ENCODE measurements around the gene SF3B2. TPM values are rescaled to one million over a fixed set of nuclear protein-coding genes. Genes with fewer than 3 reads are reported as not detected.
A peak's percentile ranks its signal among the peaks of the same experiment; 100 is the strongest.

SF3B2 gene
- total RNA-seq, 2 experiments from 2014 or later, result 241 to 253 TPM

DNA sequence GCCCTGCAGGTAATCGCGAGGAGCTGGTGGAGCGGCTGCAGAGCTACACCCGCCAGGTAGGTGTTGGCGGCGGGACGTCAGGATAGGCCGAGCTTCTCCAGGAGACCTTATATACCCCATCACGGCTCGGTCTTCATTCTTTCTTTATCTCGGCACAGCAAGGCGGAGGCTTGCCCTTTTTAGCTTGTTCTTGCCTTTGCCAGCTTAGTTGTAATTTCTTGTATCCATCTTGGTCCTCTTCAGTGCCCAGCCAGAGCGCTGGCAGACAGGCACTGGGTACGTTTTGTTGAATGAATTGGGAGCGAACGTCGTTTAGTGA, 459 bp downstream of the SF3B2 start:
- Mint-ChIP-seq H3K27me3 (ENCODE audit: low read depth) (peaks cover 11% of the 10 kb centered on the region), H3K4me1 (ENCODE audit: low read depth) (peaks cover 37% of the 10 kb centered on the region), H3K36me3 (ENCODE audit: low read depth) (peaks cover 43% of the 10 kb centered on the region), H3K9me3 (ENCODE audit: insufficient read depth) (no peaks in the 10 kb centered on the region), H3K4me3 (peak overlapping the region; percentile 100), H3K27ac (peak overlapping the region; percentile 99)
- POLR2A ChIA-PET, result interaction anchor here (0.9 to 2.8 kb wide), 16 partner anchors 10 to 236 kb away, joined by 3 to 26 read pairs (median 3); partner anchors contain the start of genes BANF1, CST6, EIF1AD and MUS81
- ATAC-seq (no peak), DNase-seq (no peak)
- CTCF ChIA-PET, result interaction anchor here (1.1 to 6.2 kb wide), 9 partner anchors 8 to 83 kb away, joined by 3 to 81 read pairs (median 5); partner anchors contain the start of gene PACS1

DNA sequence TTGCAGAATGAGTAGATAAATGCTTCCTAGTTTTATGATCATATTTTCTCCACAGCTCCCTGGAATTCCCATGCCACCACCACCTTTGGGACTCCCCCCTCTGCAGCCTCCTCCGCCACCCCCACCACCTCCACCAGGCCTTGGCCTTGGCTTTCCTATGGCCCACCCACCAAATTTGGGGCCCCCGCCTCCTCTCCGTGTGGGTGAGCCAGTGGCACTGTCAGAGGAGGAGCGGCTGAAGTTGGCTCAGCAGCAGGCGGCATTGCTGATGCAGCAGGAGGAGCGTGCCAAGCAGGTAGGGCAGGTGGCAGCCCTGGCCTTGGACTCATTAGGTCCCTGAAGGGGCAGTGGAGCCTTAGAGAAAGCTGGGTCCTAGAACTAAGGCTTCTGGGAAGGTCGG, 2.9 kb downstream of the SF3B2 start:
- Mint-ChIP-seq H3K27me3 (ENCODE audit: low read depth) (no peaks in the 10 kb centered on the region), H3K9me3 (ENCODE audit: insufficient read depth) (no peaks in the 10 kb centered on the region), H3K4me1 (ENCODE audit: low read depth) (peaks cover 32% of the 10 kb centered on the region), H3K4me3 (no peak overlapping the region), H3K36me3 (ENCODE audit: low read depth) (peaks cover 65% of the 10 kb centered on the region), H3K27ac (no peak overlapping the region)
- DNase-seq, result no peak
- ATAC-seq, result no peak
- ChIA-PET CTCF (interaction anchor here (1.3 to 6.2 kb wide), 4 partner anchors 10 to 33 kb away, joined by 4 to 81 read pairs (median 14); partner anchors contain the start of gene PACS1), POLR2A (interaction anchor here (1.4 to 3.4 kb wide), 2 partner anchors 13 to 52 kb away, joined by 3 to 17 read pairs; partner anchors contain the start of genes BANF1 and PACS1)

DNA sequence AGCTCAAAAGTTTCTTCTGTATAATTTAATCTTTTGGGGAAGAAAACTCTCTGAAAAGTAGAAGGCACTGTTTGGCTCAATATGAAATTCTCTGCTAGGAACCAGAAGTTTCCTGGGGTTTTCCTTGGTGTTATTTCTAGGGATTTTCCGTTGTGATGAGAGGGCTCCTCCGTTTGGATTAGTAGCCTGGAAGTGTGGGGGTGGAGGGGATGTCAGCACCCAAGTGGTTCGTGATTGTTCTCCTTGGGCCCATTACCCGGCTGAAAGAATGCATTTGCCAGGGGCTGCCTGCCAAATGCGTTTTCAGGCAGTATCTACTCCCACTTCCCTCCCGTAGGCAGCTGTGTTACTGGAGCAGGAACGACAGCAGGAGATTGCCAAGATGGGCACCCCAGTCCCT, 4.3 kb downstream of the SF3B2 start:
- H3K27ac Mint-ChIP-seq, result no peak overlapping the region
- CTCF ChIA-PET, result interaction anchor here (1.3 to 6.2 kb wide), 4 partner anchors 11 to 34 kb away, joined by 4 to 81 read pairs (median 14); partner anchors contain the start of gene PACS1
- H3K4me1 Mint-ChIP-seq (ENCODE audit: low read depth), result peaks cover 22% of the 10 kb centered on the region
- ATAC-seq, result no peak
- H3K36me3 Mint-ChIP-seq (ENCODE audit: low read depth), result peaks cover 76% of the 10 kb centered on the region
- H3K27me3 Mint-ChIP-seq (ENCODE audit: low read depth), result no peaks in the 10 kb centered on the region
- no peaks in the 10 kb centered on the region for H3K9me3 Mint-ChIP-seq (ENCODE audit: insufficient read depth)
- POLR2A ChIA-PET, result interaction anchor here (0.6 to 3.4 kb wide), 2 partner anchors 12 to 98 kb away, joined by 4 to 17 read pairs; partner anchors contain the start of gene PACS1
- H3K4me3 Mint-ChIP-seq, result no peak overlapping the region
- DNase-seq, result no peak

DNA sequence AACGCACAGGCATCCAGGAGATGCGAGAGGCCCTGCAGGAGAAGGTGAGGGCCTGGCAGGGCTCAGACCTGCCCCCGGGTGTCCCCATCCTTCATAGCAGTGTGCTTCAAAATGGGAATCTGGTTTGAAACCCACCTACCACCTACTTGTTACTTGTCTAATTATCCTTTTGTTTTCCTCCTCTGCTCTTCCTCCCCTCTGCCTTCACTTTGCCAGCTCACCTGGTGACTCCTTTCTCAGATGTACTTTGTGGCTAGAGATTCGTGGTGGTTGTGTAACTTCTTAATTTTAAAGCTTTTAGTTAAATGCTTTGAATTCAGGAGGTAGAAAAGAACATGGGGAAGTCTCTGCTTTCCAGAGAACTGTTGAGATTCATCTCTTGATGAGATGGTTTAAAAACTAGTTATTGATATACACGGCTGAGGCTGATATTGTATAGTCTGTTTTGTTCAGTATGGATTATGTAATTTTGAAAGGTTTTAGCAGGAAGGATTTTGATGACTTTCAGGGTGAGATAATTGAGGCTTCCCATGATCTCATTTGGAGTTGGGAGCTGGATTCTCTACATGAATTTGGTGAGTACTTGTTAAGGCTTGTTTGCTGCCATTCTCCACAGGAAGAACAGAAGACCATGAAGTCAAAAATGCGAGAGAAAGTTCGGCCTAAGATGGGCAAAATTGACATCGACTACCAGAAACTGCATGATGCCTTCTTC, 8.0 kb downstream of the SF3B2 start:
- ChIA-PET CTCF (interaction anchor here (0.9 to 3.8 kb wide), 4 partner anchors 8 to 75 kb away, joined by 3 to 25 read pairs (median 15); no protein-coding TSS in a partner anchor), POLR2A (interaction anchor here (1.4 to 2.0 kb wide), 2 partner anchors 15 to 19 kb away, joined by 3 to 6 read pairs; no protein-coding TSS in a partner anchor)
- ATAC-seq (no peak), DNase-seq (no peak)
- Mint-ChIP-seq H3K27ac (no peak overlapping the region), H3K4me3 (no peak overlapping the region), H3K4me1 (ENCODE audit: low read depth) (peaks cover 19% of the 10 kb centered on the region), H3K27me3 (ENCODE audit: low read depth) (no peaks in the 10 kb centered on the region), H3K9me3 (ENCODE audit: insufficient read depth) (no peaks in the 10 kb centered on the region), H3K36me3 (ENCODE audit: low read depth) (peaks cover 85% of the 10 kb centered on the region)

DNA sequence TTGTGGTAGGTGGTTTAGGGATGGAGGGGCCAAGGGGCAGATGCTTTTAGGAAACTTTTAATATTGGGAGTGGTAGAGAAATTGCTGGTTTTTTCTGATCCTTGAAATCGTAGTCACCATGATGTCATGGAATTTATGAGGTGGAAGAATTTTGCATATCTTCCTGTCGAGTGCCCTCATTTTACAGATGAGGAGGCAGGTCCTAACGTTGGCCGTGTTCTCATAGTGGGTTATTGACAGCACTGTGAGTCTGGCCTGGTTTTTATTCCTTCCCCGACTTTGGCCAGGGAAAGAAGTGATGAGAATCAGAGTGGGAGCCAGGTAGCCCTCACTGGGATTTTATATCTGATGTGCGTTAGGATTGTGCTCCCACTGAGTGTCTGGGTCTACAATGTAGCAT, 9.1 kb downstream of the SF3B2 start:
- DNase-seq (no peak), ATAC-seq (peak; percentile 27)
- H3K9me3 Mint-ChIP-seq (ENCODE audit: insufficient read depth), result no peaks in the 10 kb centered on the region
- H3K36me3 Mint-ChIP-seq (ENCODE audit: low read depth), result peaks cover 82% of the 10 kb centered on the region
- H3K4me3 Mint-ChIP-seq, result no peak overlapping the region
- ChIA-PET CTCF (interaction anchor here (3.8 kb wide), 1 partner anchor 7 kb away, joined by 25 read pairs; no protein-coding TSS in a partner anchor), POLR2A (interaction anchor here (2.0 kb wide), 1 partner anchor 18 kb away, joined by 6 read pairs; no protein-coding TSS in a partner anchor)
- no peak overlapping the region for H3K27ac Mint-ChIP-seq
- no peaks in the 10 kb centered on the region for H3K27me3 Mint-ChIP-seq (ENCODE audit: low read depth)
- H3K4me1 Mint-ChIP-seq (ENCODE audit: low read depth), result peaks cover 23% of the 10 kb centered on the region

DNA sequence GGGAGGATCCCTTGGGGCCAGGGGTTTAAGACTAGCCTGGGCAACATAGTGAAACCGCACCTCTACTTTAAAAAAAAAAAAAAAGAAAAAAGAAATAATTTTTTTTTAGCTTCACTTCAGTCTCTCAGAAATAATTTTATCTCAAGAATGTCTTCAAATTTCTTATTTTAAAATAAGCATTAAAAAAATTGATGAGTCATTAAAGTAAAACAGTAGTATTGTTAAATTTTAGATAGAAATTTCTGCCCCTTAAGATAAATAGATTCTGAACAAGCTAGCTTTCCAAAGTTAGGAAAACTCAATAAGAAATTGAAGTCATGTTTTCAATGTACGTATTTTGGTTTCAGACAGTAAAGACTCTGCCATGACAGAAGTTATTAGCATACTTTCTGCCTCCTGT, 10.2 kb downstream of the SF3B2 start:
- Mint-ChIP-seq H3K36me3 (ENCODE audit: low read depth) (peaks cover 81% of the 10 kb centered on the region), H3K27ac (peak overlapping the region; percentile 26), H3K27me3 (ENCODE audit: low read depth) (no peaks in the 10 kb centered on the region), H3K9me3 (ENCODE audit: insufficient read depth) (no peaks in the 10 kb centered on the region), H3K4me3 (no peak overlapping the region), H3K4me1 (ENCODE audit: low read depth) (peaks cover 35% of the 10 kb centered on the region)
- no peak for DNase-seq
- ChIA-PET POLR2A (interaction anchor here (0.5 kb wide), 2 partner anchors 22 to 76 kb away, joined by 3 to 4 read pairs; no protein-coding TSS in a partner anchor), CTCF (interaction anchor here (0.9 to 3.6 kb wide), 5 partner anchors 10 to 174 kb away, joined by 3 to 18 read pairs (median 4); partner anchors contain the start of genes FIBP and SF3B2)
- ATAC-seq, result no peak

DNA sequence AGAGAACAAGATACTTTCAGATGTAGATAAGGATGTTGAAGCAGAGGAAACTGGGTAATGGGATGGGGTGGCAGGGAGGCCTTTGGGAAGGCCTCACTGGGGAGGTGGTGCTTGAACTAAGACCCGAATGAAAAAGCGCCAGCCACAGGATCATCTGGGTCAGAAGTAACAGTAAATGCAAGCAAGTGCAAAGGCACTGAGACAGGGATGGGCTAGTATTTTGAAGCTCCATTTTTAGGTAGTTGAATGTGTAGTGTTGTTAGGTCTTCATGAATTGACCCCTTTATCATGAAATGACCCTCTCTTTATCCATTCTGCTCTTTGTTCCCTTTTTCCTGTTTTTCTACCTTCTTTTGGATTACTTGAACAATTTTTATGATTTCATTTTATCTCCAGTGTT, 11.7 kb downstream of the SF3B2 start:
- H3K36me3 Mint-ChIP-seq (ENCODE audit: low read depth), result peaks cover 84% of the 10 kb centered on the region
- ChIA-PET CTCF (interaction anchor here (1.1 to 3.6 kb wide), 3 partner anchors 12 to 61 kb away, joined by 3 to 18 read pairs (median 3); partner anchors contain the start of gene SF3B2), POLR2A (interaction anchor here (1.1 kb wide), 1 partner anchor 11 kb away, joined by 3 read pairs; the partner anchor contains the start of gene SF3B2)
- H3K27me3 Mint-ChIP-seq (ENCODE audit: low read depth), result no peaks in the 10 kb centered on the region
- no peaks in the 10 kb centered on the region for H3K9me3 Mint-ChIP-seq (ENCODE audit: insufficient read depth)
- no peak for DNase-seq
- peak overlapping the region; percentile 22 for H3K27ac Mint-ChIP-seq
- no peak overlapping the region for H3K4me3 Mint-ChIP-seq
- ATAC-seq, result no peak
- H3K4me1 Mint-ChIP-seq (ENCODE audit: low read depth), result peaks cover 50% of the 10 kb centered on the region

DNA sequence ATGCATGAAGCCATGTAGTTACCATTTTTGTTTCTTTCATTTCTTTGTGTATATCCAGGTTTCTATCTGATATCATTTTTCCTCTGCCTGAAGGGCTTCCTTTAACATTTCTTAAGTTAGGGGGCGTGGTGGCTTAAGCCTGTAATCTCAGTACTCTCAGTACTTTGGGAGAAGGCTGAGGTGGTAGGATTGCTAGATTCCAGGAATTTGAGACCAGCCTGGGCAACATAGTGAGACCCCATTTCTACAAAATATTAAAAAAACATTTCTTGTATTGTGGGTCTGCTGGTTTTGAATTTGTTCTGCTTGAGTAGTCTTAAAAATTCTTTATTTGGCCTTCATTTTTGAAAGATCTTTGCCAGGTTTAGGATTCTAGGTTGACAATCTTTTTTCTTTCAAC, 12.4 kb downstream of the SF3B2 start:
- Mint-ChIP-seq H3K4me3 (no peak overlapping the region), H3K27ac (no peak overlapping the region), H3K27me3 (ENCODE audit: low read depth) (no peaks in the 10 kb centered on the region), H3K36me3 (ENCODE audit: low read depth) (peaks cover 82% of the 10 kb centered on the region), H3K9me3 (ENCODE audit: insufficient read depth) (no peaks in the 10 kb centered on the region), H3K4me1 (ENCODE audit: low read depth) (peaks cover 57% of the 10 kb centered on the region)
- ATAC-seq (no peak), DNase-seq (no peak)
- CTCF ChIA-PET, result interaction anchor here (1.1 to 7.7 kb wide), 3 partner anchors 12 to 70 kb away, joined by 3 to 112 read pairs (median 18); partner anchors contain the start of gene SF3B2
- POLR2A ChIA-PET, result no interaction called here

DNA sequence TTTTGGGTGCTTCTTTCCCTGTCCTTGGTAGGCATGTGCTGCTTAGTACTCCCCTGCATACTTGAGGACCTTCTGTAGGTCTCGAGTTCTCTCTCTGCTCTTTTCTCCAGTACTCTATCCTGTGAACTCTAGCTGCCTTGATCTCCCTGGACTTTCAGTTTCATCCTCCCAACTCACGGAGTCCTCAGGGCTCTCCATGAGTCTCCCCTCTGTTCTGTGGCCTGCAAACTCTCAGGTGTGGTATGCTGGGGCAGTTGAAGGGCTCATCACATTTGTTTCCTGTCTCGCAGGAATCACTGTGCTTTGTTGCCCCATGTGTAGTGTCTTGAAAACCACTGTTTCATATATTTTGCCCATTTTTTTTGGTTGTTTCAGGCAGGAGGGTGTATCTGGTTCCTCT, 14.6 kb downstream of the SF3B2 start:
- H3K27me3 Mint-ChIP-seq (ENCODE audit: low read depth), result no peaks in the 10 kb centered on the region
- H3K4me1 Mint-ChIP-seq (ENCODE audit: low read depth), result peaks cover 58% of the 10 kb centered on the region
- no peaks in the 10 kb centered on the region for H3K9me3 Mint-ChIP-seq (ENCODE audit: insufficient read depth)
- H3K36me3 Mint-ChIP-seq (ENCODE audit: low read depth), result peaks cover 71% of the 10 kb centered on the region
- ATAC-seq (no peak), DNase-seq (no peak)
- POLR2A ChIA-PET, result interaction anchor here (0.8 to 5.0 kb wide), 3 partner anchors 11 to 15 kb away, joined by 3 to 26 read pairs (median 17); partner anchors contain the start of gene SF3B2
- CTCF ChIA-PET, result interaction anchor here (1.1 to 8.4 kb wide), 11 partner anchors 13 to 193 kb away, joined by 3 to 116 read pairs (median 11); partner anchors contain the start of gene SF3B2
- H3K27ac Mint-ChIP-seq, result peak overlapping the region; percentile 69
- H3K4me3 Mint-ChIP-seq, result no peak overlapping the region

DNA sequence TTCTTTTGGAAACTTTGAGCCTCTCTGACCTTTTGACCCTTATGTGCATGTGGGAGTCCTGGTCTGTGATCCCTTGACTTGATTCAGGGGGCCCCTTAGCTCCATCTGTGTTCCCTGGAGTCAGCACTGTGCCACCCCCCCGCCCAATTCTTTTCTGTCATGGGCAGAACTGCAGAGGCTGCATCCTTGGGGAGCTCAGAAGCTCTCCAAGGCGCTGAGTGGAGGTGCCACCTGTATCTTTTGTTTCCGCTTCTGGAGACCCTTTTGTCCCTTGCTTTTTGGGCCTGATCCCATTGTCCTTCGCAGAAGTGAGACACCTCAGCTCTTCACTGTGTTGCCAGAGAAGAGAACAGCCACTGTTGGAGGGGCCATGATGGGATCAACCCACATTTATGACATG, 15.5 kb downstream of the SF3B2 start:
- ATAC-seq, result no peak
- no peak for DNase-seq
- POLR2A ChIA-PET, result interaction anchor here (0.7 to 5.0 kb wide), 6 partner anchors 12 to 69 kb away, joined by 3 to 26 read pairs (median 4); partner anchors contain the start of gene SF3B2
- H3K9me3 Mint-ChIP-seq (ENCODE audit: insufficient read depth), result no peaks in the 10 kb centered on the region
- no peak overlapping the region for H3K4me3 Mint-ChIP-seq
- H3K4me1 Mint-ChIP-seq (ENCODE audit: low read depth), result peaks cover 67% of the 10 kb centered on the region
- H3K27me3 Mint-ChIP-seq (ENCODE audit: low read depth), result no peaks in the 10 kb centered on the region
- H3K27ac Mint-ChIP-seq, result no peak overlapping the region
- CTCF ChIA-PET, result interaction anchor here (0.8 to 8.4 kb wide), 29 partner anchors 8 to 902 kb away, joined by 3 to 116 read pairs (median 5); partner anchors contain the start of genes BANF1, CCDC85B and SF3B2
- H3K36me3 Mint-ChIP-seq (ENCODE audit: low read depth), result peaks cover 74% of the 10 kb centered on the region

DNA sequence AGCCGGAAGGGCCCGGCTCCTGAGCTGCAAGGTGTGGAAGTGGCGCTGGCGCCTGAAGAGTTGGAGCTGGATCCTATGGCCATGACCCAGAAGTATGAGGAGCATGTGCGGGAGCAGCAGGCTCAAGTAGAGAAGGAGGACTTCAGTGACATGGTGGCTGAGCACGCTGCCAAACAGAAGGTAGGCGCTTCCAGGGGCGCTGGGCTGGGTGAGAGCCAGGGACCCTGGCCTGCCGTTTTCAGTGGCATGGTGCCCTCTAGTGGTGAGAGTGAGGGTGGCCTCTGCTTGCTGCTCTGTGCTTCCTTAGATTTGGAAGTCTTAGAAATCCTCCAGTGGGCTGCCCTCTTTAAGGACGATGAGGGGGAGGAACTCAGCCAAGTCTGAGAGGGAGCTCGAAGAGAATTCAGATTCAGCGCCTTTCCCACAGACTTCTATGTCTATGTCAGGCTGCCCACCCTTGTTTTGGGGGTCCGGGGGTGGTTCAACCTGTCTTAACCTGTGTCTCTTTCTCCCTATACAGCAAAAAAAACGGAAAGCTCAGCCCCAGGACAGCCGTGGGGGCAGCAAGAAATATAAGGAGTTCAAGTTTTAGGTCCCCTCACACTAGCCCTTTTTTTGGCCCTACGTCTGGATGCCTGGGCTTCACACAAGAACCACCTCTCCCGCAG, 16.1 kb downstream of the SF3B2 start:
- Mint-ChIP-seq H3K36me3 (ENCODE audit: low read depth) (peaks cover 72% of the 10 kb centered on the region), H3K4me3 (no peak overlapping the region), H3K27ac (peak overlapping the region; percentile 88), H3K4me1 (ENCODE audit: low read depth) (peaks cover 67% of the 10 kb centered on the region), H3K27me3 (ENCODE audit: low read depth) (no peaks in the 10 kb centered on the region), H3K9me3 (ENCODE audit: insufficient read depth) (no peaks in the 10 kb centered on the region)
- ChIA-PET CTCF (interaction anchor here (0.6 to 8.4 kb wide), 43 partner anchors 9 to 903 kb away, joined by 3 to 116 read pairs (median 4); partner anchors contain the start of genes BANF1, CCDC85B, CST6 and SF3B2), POLR2A (interaction anchor here (0.7 to 5.0 kb wide), 6 partner anchors 12 to 69 kb away, joined by 3 to 26 read pairs (median 4); partner anchors contain the start of gene SF3B2)
- peak; percentile 83 for DNase-seq
- peak; percentile 39 for ATAC-seq

All from activated CD8-positive, alpha-beta T cell treated with anti-CD3 and anti-CD28 coated beads, Interleukin-2, amount 10 ng/mL, durations not matched to agents 7 days and 5 days (primary cell).